GM13976 (cell line): ENCODE results near the gene AGAP5.
"Not testable (repeated sequence)": the region's sequence is repeated elsewhere in the genome, so short reads cannot be mapped to it uniquely, and the experiment has no call there.

Experiments used
- DNase-seq: peaks from one replicate; pipeline ENCODE4 v3.0.0; 2012; ENCODE audit warnings: low spot score
- in situ Hi-C: fragments of 300-500 bp; cut with MboI; formaldehyde crosslinking; loops from one replicate; pipeline ENCODE4 v1.12.0; 2022; ENCODE audit warnings: low sequenced_read_pairs, mixed read lengths, inconsistent platforms; ENCODE audit not compliant: unreplicated experiment
- TF ChIP-seq, protein P1 (sequence below): IDR thresholded peaks from 2 replicates; pipeline ENCODE4 v1.5.1; 2012; ENCODE audit warnings: borderline replicate concordance, mild to moderate bottlenecking; ENCODE audit not compliant: insufficient read depth; ENCODE audit errors: extremely low read depth, missing control alignments, control extremely low read depth

AGAP5 gene

GRCh38 chr10:73723516-73723915 is 25.6 kb upstream of the AGAP5 start:
- in situ Hi-C loops, result no loop called here
- DNase-seq, result no peak
- TF ChIP-seq, protein P1, sequence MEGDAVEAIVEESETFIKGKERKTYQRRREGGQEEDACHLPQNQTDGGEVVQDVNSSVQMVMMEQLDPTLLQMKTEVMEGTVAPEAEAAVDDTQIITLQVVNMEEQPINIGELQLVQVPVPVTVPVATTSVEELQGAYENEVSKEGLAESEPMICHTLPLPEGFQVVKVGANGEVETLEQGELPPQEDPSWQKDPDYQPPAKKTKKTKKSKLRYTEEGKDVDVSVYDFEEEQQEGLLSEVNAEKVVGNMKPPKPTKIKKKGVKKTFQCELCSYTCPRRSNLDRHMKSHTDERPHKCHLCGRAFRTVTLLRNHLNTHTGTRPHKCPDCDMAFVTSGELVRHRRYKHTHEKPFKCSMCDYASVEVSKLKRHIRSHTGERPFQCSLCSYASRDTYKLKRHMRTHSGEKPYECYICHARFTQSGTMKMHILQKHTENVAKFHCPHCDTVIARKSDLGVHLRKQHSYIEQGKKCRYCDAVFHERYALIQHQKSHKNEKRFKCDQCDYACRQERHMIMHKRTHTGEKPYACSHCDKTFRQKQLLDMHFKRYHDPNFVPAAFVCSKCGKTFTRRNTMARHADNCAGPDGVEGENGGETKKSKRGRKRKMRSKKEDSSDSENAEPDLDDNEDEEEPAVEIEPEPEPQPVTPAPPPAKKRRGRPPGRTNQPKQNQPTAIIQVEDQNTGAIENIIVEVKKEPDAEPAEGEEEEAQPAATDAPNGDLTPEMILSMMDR, result no peak

GRCh38 chr10:73720561-73720960 is 22.7 kb upstream of the AGAP5 start:
- in situ Hi-C loops, DNase-seq: not testable (repeated sequence)

DNA sequence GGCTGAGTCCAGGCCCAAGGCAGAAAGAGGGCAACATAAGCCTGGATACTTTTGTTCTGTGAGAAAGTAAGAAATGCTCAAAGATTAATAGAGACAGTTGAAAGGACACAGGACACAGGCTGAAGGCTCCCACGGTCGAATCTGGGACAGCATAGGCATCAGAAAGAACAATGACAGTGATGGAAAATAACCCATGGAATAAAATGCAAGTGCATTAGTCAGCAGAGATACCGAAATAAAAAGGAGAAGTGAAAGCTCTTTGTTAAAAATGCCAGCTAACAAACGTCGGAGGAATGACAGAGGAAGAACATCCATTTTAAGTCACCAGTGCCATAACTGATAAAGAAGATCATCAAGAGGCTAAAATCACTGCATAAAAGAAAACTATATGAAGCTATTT is 19.6 kb upstream of the AGAP5 start:
- TF ChIP-seq, protein P1, result no peak
- in situ Hi-C loops, result no loop called here
- no peak for DNase-seq

DNA sequence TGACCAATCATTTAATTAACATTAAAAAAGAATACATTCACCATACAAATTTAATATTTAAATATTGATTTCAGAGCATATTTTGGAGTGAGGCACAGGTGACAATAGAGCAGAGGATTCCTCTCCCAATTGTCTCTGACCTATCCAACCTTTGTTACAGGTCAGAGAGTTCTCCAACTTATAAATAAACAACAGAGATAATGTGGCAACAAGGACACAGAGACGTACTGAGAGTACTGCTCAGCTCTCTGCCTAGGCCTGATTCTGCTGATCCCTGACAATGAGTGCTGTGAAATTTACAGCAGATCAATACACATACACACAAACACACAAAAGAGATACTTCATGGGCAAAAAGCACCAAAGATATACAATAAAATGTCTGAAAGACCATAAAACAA is 18.3 kb upstream of the AGAP5 start:
- in situ Hi-C loops, result no loop called here
- TF ChIP-seq, protein P1, result no peak
- no peak for DNase-seq

DNA sequence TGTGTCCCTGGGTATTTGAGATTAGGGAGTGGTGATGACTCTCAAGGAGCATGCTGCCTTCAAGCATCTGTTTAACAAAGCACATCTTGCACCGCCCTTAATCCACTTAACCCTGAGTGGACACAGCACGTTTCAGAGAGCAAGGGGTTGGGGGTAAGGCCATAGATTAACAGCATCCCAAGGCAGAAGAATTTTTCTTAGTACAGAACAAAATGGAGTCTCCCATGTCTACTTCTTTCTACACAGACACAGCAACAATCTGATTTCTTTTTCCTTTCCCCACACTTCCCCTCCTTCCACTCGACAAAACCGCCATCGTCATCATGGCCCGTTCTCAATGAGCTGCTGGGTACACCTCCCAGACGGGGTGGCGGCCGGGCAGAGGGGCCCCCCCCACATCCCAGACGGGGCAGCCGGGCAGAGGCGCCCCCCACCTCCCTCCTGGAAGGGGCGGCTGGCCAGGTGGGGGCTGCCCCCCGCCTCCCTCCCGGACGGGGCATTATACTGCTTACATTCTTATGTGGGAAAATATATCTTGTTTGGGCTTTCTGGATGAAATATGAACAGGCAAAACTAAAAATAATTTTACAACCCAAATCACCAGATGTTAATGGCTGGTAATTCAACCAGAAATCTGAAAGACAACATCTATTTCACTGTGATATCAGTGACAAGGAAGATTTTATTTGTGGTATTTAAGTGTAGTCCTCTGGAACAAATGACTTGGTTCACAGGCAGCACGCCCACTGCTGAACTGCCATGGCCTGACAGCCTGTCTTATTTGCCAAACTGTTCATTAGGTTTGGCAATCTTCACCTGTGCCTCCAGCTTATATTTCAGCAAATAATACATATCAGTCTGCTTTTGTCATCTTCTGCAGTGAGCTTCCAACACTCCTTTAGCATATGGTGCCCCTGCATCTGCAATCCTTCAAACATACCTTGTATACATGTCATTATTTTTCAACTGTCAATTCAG is 17.6 kb upstream of the AGAP5 start:
- in situ Hi-C loops, DNase-seq: not testable (repeated sequence)

- DNase-seq, in situ Hi-C loops: not testable (repeated sequence)
Observed at GRCh38 chr10:73714483-73714882, 16.6 kb upstream of the AGAP5 start.

GRCh38 chr10:73713912-73714311 is 16.0 kb upstream of the AGAP5 start:
- in situ Hi-C loops, DNase-seq: not testable (repeated sequence)

GRCh38 chr10:73711683-73712082 is 13.8 kb upstream of the AGAP5 start:
- in situ Hi-C loops, DNase-seq: not testable (repeated sequence)

DNA sequence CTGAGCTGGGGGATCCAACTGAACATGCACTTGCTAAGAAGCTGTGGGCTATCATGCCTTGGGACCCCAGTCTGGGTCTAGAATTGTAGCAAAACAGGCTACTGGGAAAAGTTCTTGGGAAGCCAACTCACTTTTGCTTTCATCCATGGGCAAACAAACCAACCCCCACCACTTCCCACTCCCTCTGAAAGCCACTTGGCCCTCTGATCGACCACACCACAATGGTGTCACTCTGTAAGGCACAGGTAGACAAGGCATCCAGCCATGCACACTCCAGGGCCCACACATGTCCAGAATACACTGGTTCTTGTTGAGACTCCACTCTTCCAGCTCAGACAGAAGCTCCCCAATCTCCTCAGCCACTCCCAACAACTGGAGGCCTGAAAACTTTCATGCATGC is 10.2 kb upstream of the AGAP5 start:
- DNase-seq, in situ Hi-C loops: not testable (repeated sequence)

- DNase-seq, in situ Hi-C loops: not testable (repeated sequence)
Observed at GRCh38 chr10:73707628-73708027, 9.7 kb upstream of the AGAP5 start.

- in situ Hi-C loops, result not testable (repeated sequence)
Observed at GRCh38 chr10:73706488-73706887, 8.6 kb upstream of the AGAP5 start.

DNA sequence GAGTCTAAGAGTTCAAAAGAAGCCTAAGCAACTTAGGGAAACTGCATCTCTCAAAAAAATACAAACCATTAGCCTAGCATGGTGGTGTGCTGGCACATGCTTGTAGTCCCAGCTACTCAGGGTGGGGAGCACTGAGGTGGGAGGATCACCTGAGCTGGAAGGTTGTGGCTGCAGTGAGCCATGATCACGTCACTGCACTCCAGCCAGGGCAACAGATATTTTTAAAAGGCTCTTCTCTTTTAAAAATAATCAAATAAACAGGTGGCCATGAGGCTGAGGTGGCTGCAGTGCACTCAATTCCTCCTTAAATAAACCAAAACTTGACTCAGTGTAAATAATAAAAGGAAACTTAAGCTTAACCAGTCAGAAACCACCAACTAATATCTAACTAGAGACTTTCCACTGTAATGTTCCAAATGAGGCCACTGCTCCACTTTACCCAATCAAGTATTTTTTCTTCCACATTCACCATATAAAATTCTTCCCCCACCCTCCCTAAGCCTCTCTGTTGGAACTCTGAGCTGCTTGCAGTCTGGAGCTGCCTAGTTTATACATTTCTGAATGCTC is 7.7 kb upstream of the AGAP5 start:
- in situ Hi-C loops, DNase-seq: not testable (repeated sequence)

More at GRCh38 chr10:73706488-73706887, 8.6 kb upstream of the AGAP5 start:
- DNase-seq, result not testable (repeated sequence)

GRCh38 chr10:73703924-73704323 is 6.0 kb upstream of the AGAP5 start:
- not testable (repeated sequence) for DNase-seq

DNA sequence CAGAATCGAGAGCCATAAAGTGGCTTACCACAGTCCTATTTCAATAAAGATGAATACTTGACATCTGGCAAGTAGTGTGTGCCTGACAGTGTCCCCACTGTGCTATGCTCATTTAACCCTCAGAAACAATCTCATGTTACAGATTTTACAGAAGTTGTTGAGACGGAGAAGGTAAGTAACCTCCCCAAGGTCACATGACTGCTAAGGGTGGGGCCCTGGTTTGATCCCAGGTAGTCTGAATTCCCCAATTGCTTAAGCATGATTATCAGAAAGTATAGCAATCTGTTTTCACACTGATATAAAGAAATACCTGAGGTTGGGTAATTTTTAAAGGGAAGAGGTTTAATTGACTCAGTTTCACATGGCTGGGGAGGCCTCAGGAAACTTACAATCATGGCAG is 910 bp upstream of the AGAP5 start:
- DNase-seq, in situ Hi-C loops: not testable (repeated sequence)

More at GRCh38 chr10:73703924-73704323, 6.0 kb upstream of the AGAP5 start:
- in situ Hi-C loops, result not testable (repeated sequence)

GRCh38 chr10:73695302-73695701 is 2.6 kb downstream of the AGAP5 start:
- DNase-seq, in situ Hi-C loops: not testable (repeated sequence)
